GOT3 (cell line): ENCODE results near the gene SMIM36.
"Not testable (repeated sequence)": the region's sequence is repeated elsewhere in the genome, so short reads cannot be mapped to it uniquely, and the experiment has no call there.

ENCODE experiments used
- DNase-seq: peaks from one replicate; lab custom pipeline; 2025; ENCODE audit warnings: mixed read lengths; lab: John Stamatoyannopoulos, UW

Gene SMIM36

DNA sequence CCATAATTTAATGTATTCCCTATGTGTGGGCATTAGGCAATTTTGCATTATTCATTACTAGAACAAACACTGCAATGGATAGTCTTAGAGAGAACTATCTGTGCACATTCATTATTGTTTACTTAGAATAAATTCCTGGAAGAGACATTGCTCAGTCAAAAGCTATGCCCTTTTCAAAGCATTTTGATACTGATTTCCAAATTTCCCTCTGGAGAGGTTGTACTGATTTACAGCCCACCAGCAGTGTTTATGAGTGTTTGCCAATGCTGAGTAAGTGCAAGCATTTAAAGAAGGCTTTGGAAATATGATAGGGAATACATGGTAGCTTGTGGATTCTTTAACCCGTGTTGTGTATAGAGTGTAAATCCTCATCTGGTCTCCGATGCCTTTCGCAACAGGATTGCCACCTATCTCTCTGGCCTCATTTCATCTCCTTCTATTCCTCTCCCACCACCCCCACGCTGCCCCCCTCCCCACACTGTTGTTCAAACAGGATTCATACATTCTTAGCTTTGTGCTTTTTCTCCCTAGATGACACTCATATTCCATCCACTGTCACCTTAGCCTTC lies 56.3 kb downstream of the SMIM36 start:
- no peak for DNase-seq

DNA sequence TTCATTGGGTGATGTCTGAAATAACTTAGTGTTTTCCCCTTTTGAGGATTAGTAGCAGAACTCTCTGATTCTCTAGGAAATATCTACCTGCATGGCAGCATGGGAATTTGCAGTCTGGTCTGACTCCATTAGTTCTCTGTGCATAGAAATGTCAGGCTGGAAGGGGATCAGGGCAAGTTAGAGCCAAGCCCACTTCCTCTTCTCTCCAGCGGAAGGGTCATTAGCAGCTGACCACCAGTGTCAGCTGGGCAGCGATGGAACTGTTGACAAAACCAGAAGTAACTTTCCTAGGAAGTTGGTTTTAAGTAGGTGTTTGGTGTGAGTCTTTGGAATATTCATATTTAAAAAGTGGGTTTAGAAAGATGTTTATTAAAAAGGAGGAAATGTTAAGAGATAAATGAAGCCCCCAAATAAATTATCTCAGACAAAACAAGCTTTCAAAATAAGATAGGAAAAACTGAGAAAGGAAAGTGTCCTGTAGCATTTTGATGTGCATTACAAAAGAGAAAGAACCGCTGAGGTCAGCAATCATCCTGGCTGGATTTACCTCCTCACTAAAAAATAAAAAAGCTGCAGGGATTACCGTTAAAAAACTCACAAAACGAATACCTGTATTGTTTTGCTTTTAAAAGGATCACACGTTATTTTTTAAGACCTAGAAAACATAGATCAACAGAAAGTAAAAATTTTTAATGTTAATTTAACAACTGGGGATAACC lies 57.3 kb downstream of the SMIM36 start:
- no peak for DNase-seq

DNA sequence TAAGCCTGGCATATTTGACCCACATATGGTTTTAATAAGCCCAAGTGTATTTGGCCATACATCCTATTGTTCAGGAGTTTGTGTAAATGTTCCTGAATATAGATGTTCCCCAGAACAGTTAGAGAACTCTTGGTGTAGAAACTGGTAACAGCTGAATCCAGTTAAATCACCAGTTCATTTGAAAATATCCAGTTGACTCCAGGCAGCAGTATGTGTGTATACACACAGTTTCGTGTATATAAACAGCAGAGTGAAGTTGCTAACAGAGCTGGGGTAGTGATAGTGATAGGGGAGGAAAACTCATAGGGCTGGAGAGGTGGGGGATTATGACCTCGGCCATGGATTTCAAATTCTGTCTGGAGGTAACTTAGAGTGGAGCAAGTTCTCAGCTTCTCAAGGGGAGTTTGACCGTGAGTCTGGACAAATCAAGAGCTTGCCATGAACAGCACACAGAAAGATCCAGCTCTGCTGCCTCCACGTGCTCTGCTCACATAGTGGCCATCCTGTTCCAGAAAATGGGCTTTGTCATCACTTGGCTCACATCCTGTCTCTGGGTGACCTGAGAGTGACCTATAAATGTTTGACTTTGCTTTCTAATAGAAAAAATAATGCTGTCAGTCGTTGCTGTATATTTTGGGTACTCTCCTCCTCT lies 59.0 kb downstream of the SMIM36 start:
- DNase-seq: no peak

DNA sequence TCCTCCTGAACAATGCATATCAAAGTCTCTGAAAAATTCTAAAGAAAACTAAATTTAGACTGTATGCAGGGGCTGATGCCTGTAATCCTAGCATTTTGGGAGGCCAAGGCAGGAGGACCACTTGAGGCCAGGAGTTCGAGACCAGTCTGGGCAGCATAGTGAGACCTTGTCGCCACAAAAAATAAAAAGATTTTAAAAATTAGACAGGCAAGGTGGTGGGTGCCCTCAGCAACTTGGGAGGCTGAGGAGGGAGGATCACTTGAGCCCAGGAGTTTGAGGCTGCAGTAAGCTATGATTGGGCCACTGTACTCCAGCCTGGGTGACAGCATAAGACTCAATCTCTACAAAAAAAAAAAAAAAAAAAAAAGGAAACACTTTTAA lies 59.5 kb downstream of the SMIM36 start:
- no peak for DNase-seq

DNA sequence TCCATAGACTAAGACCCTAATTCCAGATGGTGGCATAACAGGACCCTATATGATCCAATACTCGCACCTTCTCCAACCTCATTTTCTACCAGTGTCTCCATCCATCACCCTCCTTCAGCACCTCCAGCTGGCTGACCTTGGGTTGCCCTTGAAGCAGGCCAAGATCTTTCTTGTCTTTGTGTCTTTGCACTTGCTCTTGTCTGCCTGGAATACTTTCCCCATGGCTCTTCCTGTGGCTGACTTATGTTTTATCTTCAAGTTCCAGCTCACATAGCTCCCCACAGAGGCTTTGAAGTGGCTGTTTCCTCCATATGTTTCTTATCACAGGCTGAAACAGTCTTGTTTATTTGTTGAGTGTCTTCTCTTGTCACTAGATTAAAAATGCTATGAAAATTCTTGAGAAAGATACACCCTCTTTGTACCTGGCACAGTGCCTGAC lies 60.0 kb downstream of the SMIM36 start:
- no peak for DNase-seq

DNA sequence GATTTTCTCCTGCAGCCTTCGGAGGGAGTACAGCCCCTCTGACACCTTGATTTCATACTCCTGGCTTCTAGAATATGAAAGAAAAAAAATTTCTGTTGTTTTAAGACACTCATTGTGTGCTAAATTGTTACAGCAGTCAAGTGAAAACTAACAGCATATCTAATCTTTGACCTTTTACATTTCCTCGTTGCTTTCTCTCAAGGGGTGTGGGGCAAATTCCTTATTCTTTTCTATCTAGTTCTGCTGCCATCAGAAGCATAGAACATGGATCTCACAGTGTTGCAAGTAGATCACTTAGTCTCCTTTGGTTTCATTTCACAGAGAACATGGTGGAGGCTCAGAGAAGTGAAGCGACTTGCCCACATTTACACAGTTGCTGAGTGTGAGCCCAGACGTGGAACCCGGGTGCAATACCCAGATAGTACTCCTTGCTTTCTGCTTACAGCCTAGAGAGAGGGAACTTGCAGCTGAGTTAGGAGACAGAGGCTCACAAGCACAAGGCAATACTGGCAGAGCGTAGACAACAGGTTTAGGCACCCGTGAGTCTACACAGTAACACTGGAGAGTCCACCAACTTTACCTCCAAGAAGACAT lies 60.9 kb downstream of the SMIM36 start:
- DNase-seq: no peak

DNA sequence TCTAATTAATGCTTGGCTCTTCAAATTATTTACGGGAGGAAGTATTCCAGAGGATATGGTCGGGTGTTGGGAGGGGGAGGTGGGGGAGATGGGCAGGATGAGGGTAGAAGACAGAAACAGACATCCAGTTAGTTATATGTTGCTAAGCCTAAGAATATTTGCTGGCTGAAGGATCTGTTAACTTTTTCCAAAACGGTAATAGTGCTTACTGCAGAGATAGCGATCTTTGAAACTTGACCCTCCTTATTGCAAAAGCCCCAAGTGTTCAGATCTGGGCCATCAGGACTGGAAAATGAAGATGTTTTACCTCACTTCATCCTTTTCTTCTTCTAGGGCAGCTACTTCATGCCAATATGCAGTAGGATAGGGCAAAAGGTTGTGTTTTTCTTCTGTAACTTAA lies 62.6 kb downstream of the SMIM36 start:
- DNase-seq: no peak

DNA sequence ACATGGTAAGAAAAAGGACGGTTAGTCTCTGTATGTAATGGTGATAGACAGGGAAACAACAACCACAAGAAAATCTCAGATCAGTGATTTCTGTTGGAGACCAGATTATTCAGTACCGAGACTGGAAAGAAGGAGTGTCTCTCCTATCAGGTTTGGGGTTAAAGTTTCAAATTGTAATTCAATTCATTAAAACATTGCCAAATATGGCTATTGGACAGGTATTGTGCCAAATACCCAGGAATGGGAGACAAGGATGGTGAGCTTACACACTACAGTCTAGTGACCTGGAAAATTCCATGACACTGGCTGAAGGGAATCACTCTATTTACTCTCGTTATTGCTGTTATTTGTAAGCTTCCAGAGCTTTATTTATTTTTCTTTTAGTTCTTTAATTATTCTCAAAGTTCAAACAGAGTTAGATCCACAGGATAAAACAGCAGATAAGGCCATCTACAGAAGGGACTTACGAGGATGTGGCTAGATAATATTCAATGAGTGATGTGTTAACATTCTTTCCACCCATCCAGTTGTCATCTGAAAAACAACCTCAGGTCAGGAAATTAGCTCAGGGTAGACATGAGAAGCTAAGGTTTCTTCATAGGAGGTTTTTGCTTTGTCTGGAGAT lies 64.6 kb downstream of the SMIM36 start:
- no peak for DNase-seq

DNA sequence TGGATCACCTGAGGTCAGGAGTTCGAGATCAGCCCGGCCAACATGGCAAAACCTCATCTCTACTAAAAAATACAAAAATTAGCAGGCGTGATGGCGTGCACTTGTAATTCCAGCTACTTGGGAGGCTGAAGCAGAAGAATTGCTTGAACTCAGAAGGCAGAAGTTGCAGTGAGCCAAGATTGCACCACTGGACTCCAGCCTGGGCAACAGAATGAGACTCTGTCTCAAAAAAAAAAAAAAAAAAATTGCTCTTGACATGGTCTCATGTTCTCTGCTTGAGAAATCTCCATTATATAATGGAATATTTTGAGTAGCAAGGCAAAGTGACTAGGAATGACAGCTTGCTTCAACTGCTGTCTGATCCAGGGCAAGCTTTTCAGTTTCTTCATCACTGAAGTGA lies 65.2 kb downstream of the SMIM36 start:
- not testable (repeated sequence) for DNase-seq

DNA sequence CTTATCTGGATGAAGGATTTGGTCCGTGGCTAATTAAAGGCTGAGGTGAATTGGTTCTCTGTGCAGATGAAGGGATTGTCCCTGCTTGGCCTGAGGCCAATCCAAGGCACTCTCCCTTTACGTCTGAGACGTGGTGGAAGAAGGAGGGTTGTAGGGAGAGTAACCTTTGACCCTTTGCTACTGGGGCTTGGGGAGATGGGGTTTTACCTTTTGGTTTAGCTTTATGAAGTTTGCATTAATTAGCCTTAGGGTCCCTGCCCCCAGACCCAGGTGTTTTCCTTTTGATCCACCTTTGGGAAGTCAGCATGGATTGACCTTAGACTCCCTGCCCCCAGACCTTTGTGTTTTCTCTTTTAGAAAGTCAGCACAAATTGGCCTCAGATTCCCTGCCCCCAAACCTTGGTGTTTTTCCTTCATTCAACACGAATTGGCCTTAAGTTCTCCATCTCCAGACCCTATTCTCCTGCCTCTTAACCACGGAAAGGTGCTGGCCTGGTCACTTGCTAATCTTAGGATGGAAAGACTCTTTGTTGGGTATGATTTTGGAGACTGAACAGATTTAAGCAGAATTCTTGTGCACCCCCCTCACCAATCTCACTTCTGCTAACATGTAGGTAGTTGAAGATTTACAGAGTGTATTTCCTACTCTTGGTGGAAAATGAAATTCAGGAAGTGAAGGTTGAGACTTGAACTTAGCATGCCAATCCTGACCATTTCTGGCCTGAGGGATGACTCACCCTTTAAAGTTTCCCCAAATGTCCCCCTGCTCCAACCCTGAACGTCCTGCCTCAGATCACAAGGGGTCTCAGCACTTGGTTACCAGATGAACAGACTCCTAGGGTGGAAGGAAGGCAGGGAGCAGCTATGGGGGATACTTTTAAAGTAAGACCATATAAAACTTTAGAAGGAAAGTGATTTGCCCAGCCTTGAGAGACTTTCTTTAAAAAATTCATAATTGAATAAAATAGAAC lies 66.5 kb downstream of the SMIM36 start:
- DNase-seq: no peak

DNA sequence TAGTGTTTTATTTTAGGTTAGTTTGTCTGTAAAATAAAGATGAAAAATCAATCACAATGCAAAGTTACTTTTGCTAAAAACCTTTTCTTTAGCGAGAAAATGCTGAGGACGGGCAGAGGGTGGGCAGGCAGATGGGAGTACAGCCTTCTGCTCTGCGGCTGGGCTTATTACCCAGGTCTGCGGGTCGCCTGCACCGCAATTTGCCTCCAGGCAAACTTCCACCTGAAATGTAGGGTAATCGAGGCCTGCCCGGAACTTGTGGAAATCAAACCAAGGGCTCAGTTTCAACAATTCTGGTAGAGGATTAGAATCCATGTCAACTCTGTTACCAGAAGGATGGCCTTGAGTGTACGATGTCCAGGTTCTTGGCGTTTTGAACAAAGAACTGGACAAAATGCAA lies 67.3 kb downstream of the SMIM36 start:
- no peak for DNase-seq

DNA sequence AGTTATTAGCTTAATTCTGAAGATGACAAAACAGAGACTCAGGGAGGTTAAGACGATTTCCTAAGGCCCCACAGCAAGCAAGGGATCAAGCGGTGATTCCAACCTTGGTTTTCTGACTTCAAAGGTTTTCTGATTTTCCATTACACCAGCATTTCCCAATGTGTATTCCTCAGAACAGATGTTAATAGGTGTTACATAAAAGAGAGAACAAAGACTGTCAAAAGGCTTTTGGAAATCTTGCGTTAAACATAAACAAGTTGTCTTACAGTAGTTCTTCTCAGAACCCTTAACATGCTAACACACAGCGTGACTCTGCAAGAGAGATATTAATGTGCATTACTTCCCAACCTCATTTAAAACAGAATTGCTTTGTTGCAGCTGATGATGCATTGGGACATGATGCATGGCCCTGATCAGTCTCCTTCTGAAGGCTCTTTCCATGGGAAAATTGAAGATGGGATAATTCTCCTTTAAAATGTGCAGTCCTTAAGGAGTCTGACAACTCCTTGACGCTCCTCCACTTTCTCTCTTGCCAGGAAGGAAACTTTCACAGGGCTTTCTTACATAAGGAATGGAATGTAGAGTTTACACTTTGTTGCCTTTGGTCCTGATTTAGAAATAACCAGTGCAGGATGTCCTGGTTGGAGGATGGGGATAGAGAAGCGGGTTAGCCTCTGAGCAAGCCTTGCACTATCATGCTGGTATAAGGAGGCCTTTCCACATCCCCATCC lies 68.1 kb downstream of the SMIM36 start:
- DNase-seq: no peak

DNA sequence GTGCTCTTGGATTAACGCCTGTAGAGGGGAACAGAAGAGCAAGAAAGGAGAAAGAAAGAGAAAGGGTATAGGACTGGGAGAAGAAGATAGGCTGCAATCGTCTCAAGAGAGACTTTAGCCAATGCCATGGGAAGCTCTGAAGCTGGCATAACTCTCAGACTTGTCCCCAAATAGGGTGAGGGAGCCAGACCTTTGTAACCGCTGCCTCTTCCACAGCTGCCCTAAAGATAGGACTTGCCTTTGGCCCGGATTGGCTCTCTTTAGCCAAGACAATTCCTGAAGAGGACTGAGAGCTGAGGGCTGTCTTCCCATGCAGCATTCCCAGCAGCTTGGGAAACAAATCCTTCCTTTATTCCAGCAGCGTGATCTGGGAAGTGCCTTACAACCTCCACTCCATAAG lies 68.8 kb downstream of the SMIM36 start:
- DNase-seq: no peak

DNA sequence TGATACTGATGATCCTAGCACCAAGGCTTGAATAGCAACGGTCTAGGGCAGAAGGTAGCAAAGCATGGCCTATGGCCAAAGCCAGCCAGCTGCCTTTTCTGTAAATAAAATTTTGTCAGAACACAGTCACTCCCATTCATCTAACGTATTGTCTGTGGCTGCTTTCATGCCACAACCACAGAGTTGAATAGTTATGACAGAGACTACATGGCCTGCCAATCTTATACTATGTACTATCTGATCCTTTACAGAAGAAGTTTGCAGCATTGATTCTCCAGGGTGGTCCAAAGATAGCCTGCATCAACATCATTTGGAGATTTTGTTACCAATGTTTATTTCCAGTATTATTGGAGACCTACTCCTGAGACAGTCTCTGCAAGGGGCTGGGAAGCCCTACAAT lies 69.7 kb downstream of the SMIM36 start:
- DNase-seq: no peak

DNA sequence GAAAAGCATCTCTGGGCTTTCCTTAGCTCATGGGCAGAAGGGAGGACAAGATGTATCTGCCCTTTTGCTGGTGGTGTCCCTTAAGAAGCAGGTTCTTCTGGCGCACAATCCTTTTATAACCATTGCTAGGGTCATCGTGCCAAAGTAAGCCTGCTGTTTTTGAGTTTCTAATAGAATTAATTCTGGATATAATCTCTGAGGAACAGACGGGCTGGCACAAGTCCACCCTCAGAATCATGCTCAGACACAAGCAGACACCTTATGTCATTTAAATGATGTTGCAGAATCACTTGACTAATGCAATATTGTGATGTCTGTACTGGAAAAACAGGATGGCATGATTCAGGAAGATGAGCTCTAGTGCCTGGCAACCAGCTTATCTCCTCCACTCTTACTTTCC lies 70.9 kb downstream of the SMIM36 start:
- DNase-seq: no peak

DNA sequence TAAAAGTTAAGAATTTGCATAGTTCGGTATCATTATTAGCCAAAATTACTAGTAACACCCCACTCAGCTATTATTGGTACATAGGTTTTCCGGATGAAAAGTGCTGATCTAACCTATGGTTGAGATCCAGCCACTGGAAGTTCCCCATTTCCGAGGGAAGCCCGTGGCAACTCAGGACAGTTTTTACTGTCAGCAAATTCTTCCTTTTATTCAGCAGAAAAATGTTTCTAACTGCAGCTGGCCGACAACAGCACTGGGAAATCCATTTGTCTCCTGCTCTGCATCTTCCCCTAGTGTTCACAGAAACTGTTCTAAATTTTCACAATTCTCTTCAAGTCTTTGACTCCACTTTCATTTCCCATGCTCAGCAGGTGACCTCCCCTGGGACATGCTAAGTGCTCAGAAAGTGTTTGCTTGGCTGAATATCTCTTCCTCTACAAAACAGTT lies 74.1 kb downstream of the SMIM36 start:
- no peak for DNase-seq

DNA sequence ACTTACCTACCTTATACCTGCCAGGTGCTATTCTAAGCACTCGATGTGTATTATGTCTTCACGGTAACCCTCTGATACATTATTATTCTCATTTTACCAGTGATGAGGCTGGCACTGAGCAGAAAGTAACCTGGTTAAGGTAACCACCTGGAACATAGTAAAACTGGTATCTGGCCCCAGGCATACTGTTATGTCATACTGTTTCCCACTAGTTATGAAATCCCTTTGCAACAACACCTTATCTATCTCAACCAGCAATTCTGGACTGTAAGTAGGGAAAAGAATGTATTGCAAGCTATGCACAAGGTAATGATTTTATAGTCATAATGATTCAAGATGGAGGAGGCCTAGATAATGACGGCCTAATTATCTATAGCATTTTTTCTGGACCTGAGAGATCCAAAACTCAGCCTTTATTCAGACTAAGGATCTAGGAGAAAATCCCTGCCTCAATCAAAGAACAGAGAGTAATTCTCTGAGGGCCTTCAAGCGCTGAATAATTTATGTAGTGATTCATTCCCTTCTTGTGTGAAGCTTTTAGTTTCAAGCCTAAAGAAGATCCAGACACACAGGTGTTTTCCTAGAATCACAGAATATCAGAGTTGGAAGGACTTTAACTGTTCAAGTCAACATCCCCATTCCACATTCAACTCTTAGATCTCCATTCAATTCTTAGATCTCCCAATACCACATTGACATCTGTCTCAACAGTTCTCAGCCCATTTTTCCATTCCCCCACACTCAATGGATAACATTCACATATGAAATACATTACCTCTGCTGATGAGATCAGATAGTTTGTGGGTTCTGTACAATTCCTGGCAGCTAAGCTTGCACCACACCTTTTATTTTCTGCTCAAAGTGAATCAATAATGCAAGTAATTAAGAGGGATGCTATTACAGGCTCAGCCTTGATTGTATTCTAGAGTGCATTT lies 74.8 kb downstream of the SMIM36 start:
- DNase-seq: no peak

DNA sequence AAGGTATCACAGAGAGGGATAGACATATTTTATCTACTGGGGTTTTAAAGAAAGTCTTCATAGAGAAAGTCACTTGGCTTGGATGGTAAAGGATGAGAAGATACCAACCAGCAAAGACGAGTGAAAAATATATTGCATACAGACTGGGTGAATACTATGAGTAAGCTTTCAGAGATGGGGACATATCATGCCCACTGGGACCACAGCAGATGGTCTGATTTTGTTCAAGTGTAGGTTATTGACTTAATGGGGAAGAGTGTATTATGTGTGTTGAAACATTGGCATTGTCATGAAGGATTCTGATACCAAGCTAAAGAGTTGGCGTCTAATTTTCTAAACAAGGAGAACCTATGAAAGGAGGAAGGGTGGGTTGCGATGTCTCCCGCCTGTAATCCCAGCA lies 75.8 kb downstream of the SMIM36 start:
- DNase-seq: no peak

DNA sequence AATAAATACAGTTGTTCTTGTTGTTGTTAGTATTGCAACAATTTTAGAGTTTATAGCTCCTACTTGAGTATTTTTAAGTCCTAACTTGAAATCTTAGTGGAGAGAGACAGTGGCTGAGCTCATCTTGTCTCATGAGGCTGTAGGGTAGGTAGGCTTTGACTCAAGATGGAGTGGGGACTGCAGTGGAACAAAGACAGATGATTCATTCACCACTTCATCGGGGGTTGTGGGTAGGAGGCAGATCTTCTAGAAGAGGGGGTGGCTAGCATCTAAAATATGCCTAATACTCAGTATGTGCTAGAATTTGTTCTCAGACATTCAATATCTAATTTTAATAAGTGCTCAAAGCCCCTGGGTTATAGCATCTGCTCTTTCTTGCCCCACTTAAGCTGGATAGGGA lies 76.5 kb downstream of the SMIM36 start:
- DNase-seq: no peak
